NCI-H226 (cell line): ENCODE data around the gene ACAP3.
A peak's percentile ranks its signal among the peaks of the same experiment; 100 is the strongest.

Source experiments
- DNase-seq: peaks from one replicate; pipeline ENCODE4 v3.0.0-alpha.2; 2015

ACAP3 gene

GRCh38 chr1:1313500-1314236, 5.9 kb upstream of the ACAP3 start:
- no peak for DNase-seq

- DNase-seq = no peak
Measured at GRCh38 chr1:1312450-1313314, 5.0 kb upstream of the ACAP3 start.

GRCh38 chr1:1311107-1312104, 3.7 kb upstream of the ACAP3 start:
- DNase-seq = no peak

GRCh38 chr1:1310476-1311053, 2.8 kb upstream of the ACAP3 start:
- no peak for DNase-seq

- no peak for DNase-seq
Measured at GRCh38 chr1:1310109-1310385, 2.3 kb upstream of the ACAP3 start.

- no peak for DNase-seq
Measured at GRCh38 chr1:1309251-1310108, 1.8 kb upstream of the ACAP3 start.

- no peak for DNase-seq
Measured at GRCh38 chr1:1308756-1309250, 1.1 kb upstream of the ACAP3 start.

- peak; percentile 27 for DNase-seq
Measured at GRCh38 chr1:1307261-1307922, 338 bp downstream of the ACAP3 start.

- no peak for DNase-seq
Measured at GRCh38 chr1:1306661-1307260, 969 bp downstream of the ACAP3 start.

- no peak for DNase-seq
Measured at GRCh38 chr1:1306070-1306660, 1.6 kb downstream of the ACAP3 start.

- DNase-seq = peak; percentile 82
Measured at GRCh38 chr1:1305300-1306069, 2.2 kb downstream of the ACAP3 start.

- DNase-seq = peak; percentile 76
Measured at GRCh38 chr1:1304331-1305299, 3.1 kb downstream of the ACAP3 start.

GRCh38 chr1:1303736-1304135, 4.0 kb downstream of the ACAP3 start:
- DNase-seq = no peak

GRCh38 chr1:1302951-1303509, 4.7 kb downstream of the ACAP3 start:
- DNase-seq = no peak

- no peak for DNase-seq
Measured at GRCh38 chr1:1302006-1302430, 5.7 kb downstream of the ACAP3 start.

GRCh38 chr1:1300352-1300739, 7.4 kb downstream of the ACAP3 start:
- DNase-seq = no peak

GRCh38 chr1:1299686-1300351, 7.9 kb downstream of the ACAP3 start:
- no peak for DNase-seq
